DND-41 (cell line): ENCODE results near the gene ALDH2.

ENCODE experiments used
- ATAC-seq: fragments of 200-7000 bp; cut with Tn5 transposase; 3 replicates; pipeline ENCODE4 v1.9.1; 2021; ENCODE audit warnings: low read depth; ENCODE audit not compliant: insufficient read depth
- DNase-seq: peaks from one replicate; pipeline ENCODE4 v3.0.0-alpha.2; 2020
- H2AFZ ChIP-seq: 2 replicates; pipeline ENCODE4 v1.6.0; 2012; ENCODE audit warnings: low read depth, low read length
- H3K27ac ChIP-seq: 2 replicates; pipeline ENCODE4 v1.5.1; 2012; ENCODE audit warnings: low read length, inconsistent platforms
- H3K27me3 ChIP-seq: fragments of 200-600 bp; sonication (generic); 2 replicates; pipeline ENCODE4 v1.6.0; 2012; ENCODE audit warnings: low read length, mild to moderate bottlenecking, inconsistent platforms; ENCODE audit not compliant: insufficient read depth, poor library complexity
- H3K36me3 ChIP-seq: 2 replicates; pipeline ENCODE4 v1.5.1; 2012; ENCODE audit warnings: low read length, inconsistent platforms; ENCODE audit not compliant: insufficient read depth
- H3K4me1 ChIP-seq: 2 replicates; pipeline ENCODE4 v1.5.1; 2012; ENCODE audit warnings: mild to moderate bottlenecking, low read length; ENCODE audit not compliant: insufficient read depth
- H3K4me2 ChIP-seq: 2 replicates; pipeline ENCODE4 v1.6.0; 2012; ENCODE audit warnings: mild to moderate bottlenecking, moderate library complexity, low read length, inconsistent platforms; ENCODE audit not compliant: insufficient read depth
- H3K4me3 ChIP-seq, 2 experiments: fragments of 200-600 bp in 1 of 2; shearing (Covaris generic) in 1 of 2; 2 replicates each; pipeline ENCODE4 v1.5.1; 2012 to 2016; ENCODE audit warnings: inconsistent platforms in 2 of 2, low read length in 2 of 2, mild to moderate bottlenecking in 2 of 2, low read depth in 1 of 2, moderate library complexity in 1 of 2
- H3K79me2 ChIP-seq: 2 replicates; pipeline ENCODE4 v1.6.0; 2012; ENCODE audit warnings: low read length, inconsistent platforms; ENCODE audit not compliant: insufficient read depth
- H3K9ac ChIP-seq: 2 replicates; pipeline ENCODE4 v1.6.0; 2012; ENCODE audit warnings: low read depth, mild to moderate bottlenecking, inconsistent platforms, low read length, moderate library complexity
- H3K9me3 ChIP-seq: 2 replicates; pipeline ENCODE4 v1.5.1; 2012; ENCODE audit warnings: low read length, moderate library complexity, mild to moderate bottlenecking, inconsistent platforms; ENCODE audit not compliant: insufficient read depth, severe bottlenecking
- H4K20me1 ChIP-seq: 2 replicates; pipeline ENCODE4 v1.6.0; 2012; ENCODE audit warnings: low read length; ENCODE audit not compliant: insufficient read depth
- EZH2 ChIP-seq: IDR thresholded peaks from 3 replicates; pipeline ENCODE4 v1.6.1; 2012; ENCODE audit warnings: borderline replicate concordance, low read depth, mild to moderate bottlenecking, moderate library complexity, low read length, inconsistent platforms; ENCODE audit not compliant: severe bottlenecking
- TF ChIP-seq, protein P1 (sequence below): IDR thresholded peaks from 2 replicates; pipeline ENCODE4 v1.5.1; 2012; ENCODE audit warnings: borderline replicate concordance, low read length, moderate library complexity, mild to moderate bottlenecking; ENCODE audit not compliant: poor library complexity, severe bottlenecking; ENCODE audit errors: extremely low read depth

The ALDH2 gene

DNA sequence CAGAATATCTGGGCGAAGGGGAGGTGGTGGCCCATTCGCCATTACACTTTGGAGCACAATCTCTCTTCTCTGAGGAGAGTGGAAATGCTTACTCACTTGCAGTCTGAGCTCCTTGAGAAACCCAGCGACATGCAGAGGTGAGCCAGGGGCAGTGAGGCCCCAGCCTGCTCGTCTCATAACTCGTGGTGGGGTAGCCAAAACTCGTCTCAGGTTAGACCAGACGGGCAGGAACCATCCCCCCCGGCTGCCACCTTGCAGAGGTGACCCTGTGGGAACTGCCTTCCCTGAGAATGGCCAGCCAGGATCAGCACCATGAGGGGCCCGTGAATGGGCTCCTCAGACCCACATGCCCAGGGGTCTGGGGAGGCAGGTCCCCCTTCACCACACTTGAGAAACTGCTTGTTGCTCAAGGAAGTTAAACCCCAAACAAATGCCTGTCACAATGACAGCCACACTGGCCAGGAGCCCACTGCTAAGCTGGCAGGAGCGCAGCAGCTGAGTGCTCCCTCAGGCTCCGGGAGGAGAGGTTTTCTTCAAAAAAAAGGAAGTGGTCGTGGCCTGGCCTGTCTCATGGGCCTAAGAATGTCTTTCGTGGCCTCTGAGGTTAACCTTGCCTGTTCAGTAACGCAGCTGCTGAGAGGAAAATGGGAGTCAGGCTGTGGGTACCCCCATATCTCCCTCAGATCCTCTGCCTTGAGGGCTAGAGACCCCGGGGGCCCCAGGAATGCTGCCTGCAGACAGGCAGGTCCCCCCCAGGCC is 9.2 kb upstream of the ALDH2 start:
- Histone ChIP-seq H3K27ac (peak overlapping the region; percentile 63), H3K27me3 (no peaks in the 10 kb centered on the region), H2AFZ (no peak overlapping the region), H3K4me1 (peaks cover 39% of the 10 kb centered on the region), H3K36me3 (peaks cover 6% of the 10 kb centered on the region; the same call in 1 of the 2 replicates), H3K9ac (peak overlapping the region; percentile 17; the same call in 1 of the 2 replicates), H3K4me3 (no peak overlapping the region), H3K9me3 (no peaks in the 10 kb centered on the region), H3K4me2 (no peak overlapping the region), H3K79me2 (no peaks in the 10 kb centered on the region), H4K20me1 (peaks cover 3% of the 10 kb centered on the region; the same call in 1 of the 2 replicates)
- ATAC-seq, result peak; percentile 89
- no peak for TF ChIP-seq EZH2
- TF ChIP-seq, protein P1, sequence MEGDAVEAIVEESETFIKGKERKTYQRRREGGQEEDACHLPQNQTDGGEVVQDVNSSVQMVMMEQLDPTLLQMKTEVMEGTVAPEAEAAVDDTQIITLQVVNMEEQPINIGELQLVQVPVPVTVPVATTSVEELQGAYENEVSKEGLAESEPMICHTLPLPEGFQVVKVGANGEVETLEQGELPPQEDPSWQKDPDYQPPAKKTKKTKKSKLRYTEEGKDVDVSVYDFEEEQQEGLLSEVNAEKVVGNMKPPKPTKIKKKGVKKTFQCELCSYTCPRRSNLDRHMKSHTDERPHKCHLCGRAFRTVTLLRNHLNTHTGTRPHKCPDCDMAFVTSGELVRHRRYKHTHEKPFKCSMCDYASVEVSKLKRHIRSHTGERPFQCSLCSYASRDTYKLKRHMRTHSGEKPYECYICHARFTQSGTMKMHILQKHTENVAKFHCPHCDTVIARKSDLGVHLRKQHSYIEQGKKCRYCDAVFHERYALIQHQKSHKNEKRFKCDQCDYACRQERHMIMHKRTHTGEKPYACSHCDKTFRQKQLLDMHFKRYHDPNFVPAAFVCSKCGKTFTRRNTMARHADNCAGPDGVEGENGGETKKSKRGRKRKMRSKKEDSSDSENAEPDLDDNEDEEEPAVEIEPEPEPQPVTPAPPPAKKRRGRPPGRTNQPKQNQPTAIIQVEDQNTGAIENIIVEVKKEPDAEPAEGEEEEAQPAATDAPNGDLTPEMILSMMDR, result no peak
- DNase-seq, result peak; percentile 77

- Histone ChIP-seq H3K9me3 (no peaks in the 10 kb centered on the region), H3K36me3 (peaks cover 6% of the 10 kb centered on the region; the same call in 1 of the 2 replicates), H3K4me3 (no peak overlapping the region), H3K4me2 (no peak overlapping the region), H4K20me1 (peaks cover 3% of the 10 kb centered on the region; the same call in 1 of the 2 replicates), H3K9ac (no peak overlapping the region), H3K4me1 (peaks cover 39% of the 10 kb centered on the region), H3K79me2 (no peaks in the 10 kb centered on the region), H3K27ac (peak overlapping the region; percentile 63), H2AFZ (no peak overlapping the region), H3K27me3 (no peaks in the 10 kb centered on the region)
- no peak for TF ChIP-seq EZH2
- TF ChIP-seq, protein P1, result no peak
- ATAC-seq (no peak; the same call in 2 of the 3 replicates), DNase-seq (no peak)
Observed at GRCh38 chr12:111758120-111758561, 8.6 kb upstream of the ALDH2 start.

DNA sequence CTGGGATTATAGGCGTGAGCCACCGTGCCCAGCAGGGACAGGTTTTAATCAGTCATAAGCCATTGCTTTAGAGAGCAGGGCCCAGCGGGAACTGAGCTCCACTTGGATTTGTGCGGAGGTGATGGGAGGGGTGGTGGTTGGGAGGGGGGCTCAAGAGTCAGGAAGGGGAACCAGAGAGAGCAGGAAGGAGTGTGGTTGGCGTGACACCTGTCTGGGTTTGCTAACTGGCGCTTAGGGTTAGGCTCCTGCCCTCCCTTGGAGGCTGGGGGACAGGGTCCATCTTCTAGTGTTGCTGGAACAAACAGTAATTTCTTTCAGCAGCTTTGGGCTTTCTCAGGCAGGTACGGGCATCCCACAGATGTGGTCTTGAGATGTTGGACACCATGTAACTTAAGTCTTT is 7.5 kb upstream of the ALDH2 start:
- Histone ChIP-seq H3K27ac (no peak overlapping the region), H3K4me2 (no peak overlapping the region), H2AFZ (no peak overlapping the region), H4K20me1 (0 out of 2 replicates have a peak, but pooled peaks cover 3% of the 10 kb centered on the region), H3K4me1 (peaks cover 39% of the 10 kb centered on the region), H3K79me2 (no peaks in the 10 kb centered on the region), H3K4me3 (no peak overlapping the region), H3K9me3 (no peaks in the 10 kb centered on the region), H3K36me3 (peaks cover 4% of the 10 kb centered on the region; the same call in 1 of the 2 replicates), H3K27me3 (no peaks in the 10 kb centered on the region), H3K9ac (no peak overlapping the region)
- DNase-seq (peak; percentile 41), ATAC-seq (peak; percentile 22; the same call in 1 of the 3 replicates)
- TF ChIP-seq EZH2, result no peak

DNA sequence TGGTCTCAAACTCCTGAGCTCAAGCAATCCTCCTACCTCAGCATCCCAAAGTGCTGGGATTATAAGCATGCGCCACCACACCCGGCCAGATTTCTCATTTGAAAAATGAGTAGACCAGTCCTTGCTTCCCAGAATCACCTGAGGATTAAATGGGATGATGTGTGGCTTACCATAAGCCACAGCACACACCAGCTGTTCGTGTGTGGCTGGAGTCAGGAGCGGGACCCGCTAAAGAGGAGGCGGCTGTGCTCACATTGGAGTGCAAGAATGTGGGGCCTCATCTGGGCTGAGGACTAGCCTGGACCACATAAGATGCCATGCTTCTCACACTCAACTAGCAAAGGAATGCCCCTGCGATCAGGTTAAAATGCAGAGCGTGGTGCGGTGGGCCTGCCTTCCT is 6.7 kb upstream of the ALDH2 start:
- no peak overlapping the region for H3K9ac ChIP-seq
- no peaks in the 10 kb centered on the region for H3K79me2 ChIP-seq
- no peak overlapping the region for H3K4me3 ChIP-seq
- no peak overlapping the region for H2AFZ ChIP-seq
- H3K36me3 ChIP-seq, result no peaks in the 10 kb centered on the region; the same call in 1 of the 2 replicates
- no peaks in the 10 kb centered on the region for H3K9me3 ChIP-seq
- peaks cover 39% of the 10 kb centered on the region for H3K4me1 ChIP-seq
- ATAC-seq, result no peak
- no peak overlapping the region for H3K4me2 ChIP-seq
- TF ChIP-seq, protein P1, result no peak
- no peak for TF ChIP-seq EZH2
- H3K27ac ChIP-seq, result no peak overlapping the region
- no peak for DNase-seq
- 0 out of 2 replicates have a peak, but pooled peaks cover 3% of the 10 kb centered on the region for H4K20me1 ChIP-seq
- no peaks in the 10 kb centered on the region for H3K27me3 ChIP-seq
